Mucosa of descending colon (tissue), 3 donors: ENCODE data around the gene PEPD. TPM values are rescaled to one million over a fixed set of nuclear protein-coding genes. Genes with fewer than 3 reads are reported as not detected.

Experiments
- ATAC-seq: fragments of 200-7000 bp; cut with Tn5 transposase; one replicate; pipeline ENCODE4 v1.9.1; 2020; ENCODE audit warnings: mild to moderate bottlenecking, moderate library complexity
- DNase-seq, 3 donors: peaks; one replicate each; pipeline ENCODE4 v3.0.0-alpha.2; 2020
- H3K36me3 ChIP-seq: fragments of 200-600 bp; one replicate; pipeline ENCODE4 v1.8.0; 2021; ENCODE audit warnings: low read depth, mild to moderate bottlenecking
- H3K4me1 ChIP-seq: fragments of 200-600 bp; one replicate; pipeline ENCODE4 v1.8.0; 2021; ENCODE audit warnings: low read depth, mild to moderate bottlenecking
- H3K4me3 ChIP-seq: fragments of 200-600 bp; one replicate; pipeline ENCODE4 v1.8.0; 2021; ENCODE audit warnings: mild to moderate bottlenecking
- H3K9me3 ChIP-seq: fragments of 200-600 bp; one replicate; pipeline ENCODE4 v1.8.0; 2021; ENCODE audit warnings: mild to moderate bottlenecking
- CTCF ChIP-seq: fragments of 200-600 bp; IDR thresholded peaks from one replicate; pipeline ENCODE4 v1.8.0; 2022; ENCODE audit warnings: antibody characterized with exemption, mild to moderate bottlenecking
- intact Hi-C, 2 donors: fragments of 100-400 bp; cut with DNase I in 1 of 2; cut with micrococcal nuclease in 1 of 2; formaldehyde crosslinking; loops; one replicate each; pipeline versions ENCODE4 v1.11.0 to v1.11.1; 2022; cut with DNase I, micrococcal nuclease
- total RNA-seq, 3 donors: library from RNA; stranded (reverse); fragmentation: NEBNext Ultra II Directional in 2 of 3; extraction: Animal tissue kit (Norgen Biotek cat#: 25700) in 2 of 3; gene quantifications; one replicate each; pipeline versions ENCODE4 v1.2.1 to v1.2.4, GENCODE V29; 2021 to 2023
- donor health status: DM: no; HTN: no; CAD: no; lungs with moderate emphysema.
- donor health status: DM: no; HTN: no; CAD: no.
- donor health status: DM: no; HTN: yes; CAD: no.

PEPD gene
- total RNA-seq, 3 donors from 2014 or later, result 40.4 to 91.5 (median 79.1) TPM

- no peaks in the 10 kb centered on the region for H3K9me3 ChIP-seq
- TF ChIP-seq CTCF, result no peak
- no peaks in the 10 kb centered on the region for H3K4me1 ChIP-seq
- DNase-seq, result peak in 1 of 3 donors; percentile 7
- H3K36me3 ChIP-seq, result no peaks in the 10 kb centered on the region
- intact Hi-C loops, result no loop called here
- no peak for ATAC-seq
- H3K4me3 ChIP-seq, result no peak overlapping the region
Measured at GRCh38 chr19:33467851-33468250, 53.7 kb downstream of the PEPD start.

GRCh38 chr19:33465834-33466233 is 55.8 kb downstream of the PEPD start:
- ATAC-seq, result no peak
- no peaks in the 10 kb centered on the region for H3K9me3 ChIP-seq
- DNase-seq, result no peak
- no peaks in the 10 kb centered on the region for H3K4me1 ChIP-seq
- TF ChIP-seq CTCF, result no peak
- intact Hi-C loops, result no loop called here
- H3K36me3 ChIP-seq, result no peaks in the 10 kb centered on the region
- H3K4me3 ChIP-seq, result no peak overlapping the region

- TF ChIP-seq CTCF, result no peak
- Histone ChIP-seq H3K4me3 (no peak overlapping the region), H3K36me3 (no peaks in the 10 kb centered on the region), H3K4me1 (no peaks in the 10 kb centered on the region), H3K9me3 (no peaks in the 10 kb centered on the region)
- no peak for ATAC-seq
- DNase-seq, result no peak
- intact Hi-C loops, result no loop called here
Measured at GRCh38 chr19:33465371-33465770, 56.2 kb downstream of the PEPD start.

- Histone ChIP-seq H3K9me3 (no peaks in the 10 kb centered on the region), H3K4me3 (no peak overlapping the region), H3K4me1 (no peaks in the 10 kb centered on the region), H3K36me3 (no peaks in the 10 kb centered on the region)
- TF ChIP-seq CTCF, result no peak
- DNase-seq (no peak), ATAC-seq (no peak)
- intact Hi-C loops, result no loop called here
Measured at GRCh38 chr19:33464733-33465115, 56.9 kb downstream of the PEPD start.

GRCh38 chr19:33464010-33464732 is 57.4 kb downstream of the PEPD start:
- Histone ChIP-seq H3K4me3 (no peak overlapping the region), H3K4me1 (no peaks in the 10 kb centered on the region), H3K9me3 (no peaks in the 10 kb centered on the region), H3K36me3 (no peaks in the 10 kb centered on the region)
- DNase-seq (no peak), ATAC-seq (no peak)
- no peak for TF ChIP-seq CTCF
- intact Hi-C loops, result no loop called here

GRCh38 chr19:33463199-33463598 is 58.4 kb downstream of the PEPD start:
- no peak overlapping the region for H3K4me3 ChIP-seq
- ATAC-seq, result no peak
- H3K36me3 ChIP-seq, result no peaks in the 10 kb centered on the region
- no peak for DNase-seq
- intact Hi-C loops, result no loop called here
- no peak for TF ChIP-seq CTCF
- no peaks in the 10 kb centered on the region for H3K4me1 ChIP-seq
- H3K9me3 ChIP-seq, result no peaks in the 10 kb centered on the region
